Tibial nerve (tissue), 4 donors: Measurements from ENCODE around the gene ROS1. TPM values are rescaled to one million over a fixed set of nuclear protein-coding genes. Genes with fewer than 3 reads are reported as not detected.

Experiments used
- DNase-seq, 2 donors: peaks; one replicate each; pipeline ENCODE4 v3.0.0-alpha.2; 2019; ENCODE audit warnings: low spot score in 2 of 2
- H3K27ac ChIP-seq, 4 donors: fragments of 200-600 bp; sonication (generic) in 3 of 4; one replicate each; pipeline ENCODE4 v1.5.1; 2017 to 2019; ENCODE audit warnings: mild to moderate bottlenecking in 1 of 4
- H3K27me3 ChIP-seq, 2 donors: fragments of 200-600 bp; sonication (generic) in 1 of 2; one replicate each; pipeline versions ENCODE4 v1.5.1 to v1.6.0; 2017 to 2019
- H3K36me3 ChIP-seq, 3 donors: fragments of 200-600 bp; sonication (generic); one replicate each; pipeline ENCODE4 v1.5.1; 2018 to 2019
- H3K4me1 ChIP-seq, 4 donors: fragments of 200-600 bp; sonication (generic) in 3 of 4; one replicate each; pipeline ENCODE4 v1.5.1; 2017 to 2019
- H3K4me3 ChIP-seq, 4 donors: fragments of 200-600 bp; sonication (generic) in 3 of 4; one replicate each; pipeline ENCODE4 v1.5.1; 2017 to 2019; ENCODE audit warnings: mild to moderate bottlenecking in 1 of 4, moderate library complexity in 1 of 4
- H3K9me3 ChIP-seq, 4 donors: fragments of 200-600 bp; sonication (generic) in 3 of 4; one replicate each; pipeline ENCODE4 v1.5.1; 2017 to 2019
- CTCF ChIP-seq, 5 experiments: fragments of 200-600 bp in 3 of 5; fragments of 450-650 bp in 2 of 5; sonication (generic) in 3 of 5; IDR thresholded peaks; one replicate each; pipeline ENCODE4 v1.5.1; 2016 to 2019; ENCODE audit warnings: antibody characterized with exemption in 5 of 5, mild to moderate bottlenecking in 3 of 5, moderate library complexity in 2 of 5
- EP300 ChIP-seq, 2 donors: sonication (generic); formaldehyde crosslinking; IDR thresholded peaks; one replicate each; pipeline ENCODE4 v1.6.1; 2017; ENCODE audit warnings: antibody characterized with exemption in 2 of 2, mild to moderate bottlenecking in 1 of 2
- POLR2A ChIP-seq, 2 donors: fragments of 450-650 bp; IDR thresholded peaks; one replicate each; pipeline ENCODE4 v1.6.1; 2017; ENCODE audit warnings: antibody characterized with exemption in 2 of 2, mild to moderate bottlenecking in 2 of 2, moderate library complexity in 2 of 2
- WGBS, 2 donors: methylation state at CpG; one replicate each; pipeline ENCODE4 v1.1.5; 2018; 5-methylcytosine and 5-hydroxymethylcytosine counted together
- total RNA-seq, 4 donors: library from RNA; depleted of rRNA; stranded (reverse); fragments of >200 nt; gene quantifications; one replicate each; pipeline ENCODE4 v1.1.0, GENCODE V29; 2016

The ROS1 gene
- total RNA-seq, 4 donors from 2014 or later, result not detected

GRCh38 chr6:117306227-117306790, 119.4 kb downstream of the ROS1 start:
- no peak for TF ChIP-seq CTCF (IDR thresholded peaks at IDR 0.05)
- no peak for TF ChIP-seq POLR2A (IDR thresholded peaks at IDR 0.05)
- no peak for TF ChIP-seq EP300 (IDR thresholded peaks at IDR 0.05)
- H3K4me1 ChIP-seq, result no peaks in the 10 kb centered on the region
- no peaks in the 10 kb centered on the region for H3K36me3 ChIP-seq
- no peak for DNase-seq
- no peak overlapping the region for H3K4me3 ChIP-seq
- no peaks in the 10 kb centered on the region for H3K27me3 ChIP-seq
- 64 to 74% methylated on average over 3 of the region's 3 CpGs for WGBS, 2 donors
- H3K27ac ChIP-seq, result no peak overlapping the region
- H3K9me3 ChIP-seq, result no peaks in the 10 kb centered on the region

GRCh38 chr6:117304446-117304845, 121.3 kb downstream of the ROS1 start:
- Histone ChIP-seq H3K27ac (no peak overlapping the region), H3K4me1 (no peaks in the 10 kb centered on the region), H3K27me3 (no peaks in the 10 kb centered on the region), H3K36me3 (no peaks in the 10 kb centered on the region), H3K4me3 (no peak overlapping the region), H3K9me3 (no peaks in the 10 kb centered on the region)
- DNase-seq, result no peak
- WGBS, 2 donors, result 83 to 84% methylated on average over 2 of the region's 2 CpGs
- no peak for TF ChIP-seq EP300 (IDR thresholded peaks at IDR 0.05)
- no peak for TF ChIP-seq POLR2A (IDR thresholded peaks at IDR 0.05)
- TF ChIP-seq CTCF (IDR thresholded peaks at IDR 0.05), result no peak

GRCh38 chr6:117303323-117303722, 122.4 kb downstream of the ROS1 start:
- DNase-seq, result no peak
- H3K4me3 ChIP-seq, result no peak overlapping the region
- H3K4me1 ChIP-seq, result no peaks in the 10 kb centered on the region
- no peaks in the 10 kb centered on the region for H3K27me3 ChIP-seq
- no peak for TF ChIP-seq POLR2A (IDR thresholded peaks at IDR 0.05)
- TF ChIP-seq EP300 (IDR thresholded peaks at IDR 0.05), result no peak
- no peak for TF ChIP-seq CTCF (IDR thresholded peaks at IDR 0.05)
- H3K9me3 ChIP-seq, result no peaks in the 10 kb centered on the region
- WGBS, 2 donors, result 72 to 74% methylated on average over 2 to 3 of the region's 3 CpGs
- H3K27ac ChIP-seq, result no peak overlapping the region
- no peaks in the 10 kb centered on the region for H3K36me3 ChIP-seq

- TF ChIP-seq CTCF (IDR thresholded peaks at IDR 0.05) (no peak), EP300 (IDR thresholded peaks at IDR 0.05) (no peak), POLR2A (IDR thresholded peaks at IDR 0.05) (no peak)
- no peak overlapping the region for H3K27ac ChIP-seq
- H3K4me1 ChIP-seq, result no peaks in the 10 kb centered on the region
- no peak for DNase-seq
- H3K27me3 ChIP-seq, result no peaks in the 10 kb centered on the region
- WGBS, 2 donors, result 93% methylated on average over 3 of the region's 3 CpGs
- no peaks in the 10 kb centered on the region for H3K9me3 ChIP-seq
- no peak overlapping the region for H3K4me3 ChIP-seq
- H3K36me3 ChIP-seq, result no peaks in the 10 kb centered on the region
These were observed 126.8 kb downstream of the ROS1 start for GRCh38 chr6:117298941-117299340.

- no peaks in the 10 kb centered on the region for H3K36me3 ChIP-seq
These were observed 135.4 kb downstream of the ROS1 start for GRCh38 chr6:117290173-117290846.

More at GRCh38 chr6:117290173-117290846, 135.4 kb downstream of the ROS1 start:
- TF ChIP-seq EP300 (IDR thresholded peaks at IDR 0.05) (no peak), CTCF (IDR thresholded peaks at IDR 0.05) (no peak), POLR2A (IDR thresholded peaks at IDR 0.05) (no peak)
- WGBS, 2 donors, result 52 to 55% methylated on average over 3 of the region's 3 CpGs
- no peak for DNase-seq
- no peaks in the 10 kb centered on the region for H3K4me1 ChIP-seq
- H3K27ac ChIP-seq, result no peak overlapping the region
- H3K4me3 ChIP-seq, result no peak overlapping the region
- no peaks in the 10 kb centered on the region for H3K9me3 ChIP-seq
- no peaks in the 10 kb centered on the region for H3K27me3 ChIP-seq
